GM12878 (cell line): Measurements from ENCODE around the gene IFNLR1. TPM values are rescaled to one million over a fixed set of nuclear protein-coding genes. Genes with fewer than 3 reads are reported as not detected.

Experiments used
- ATAC-seq: fragments of 200-7000 bp; cut with Tn5 transposase; 3 replicates; pipeline ENCODE4 v1.9.1; 2020; ENCODE audit warnings: mild to moderate bottlenecking, moderate library complexity
- BruUV-seq: library from RNA; stranded (reverse); fragments of 400-500 nt; replicated peaks from 2 replicates; lab custom pipeline; 2021; lab: Mats Ljungman, UMichigan
- CTCF ChIA-PET: fragments of 300-600 bp; sonication (Branson Sonifier 250); formaldehyde crosslinking; extraction: SDS; loops from one replicate; lab custom pipeline; 2021; ENCODE audit warnings: inconsistent platforms; lab: Yijun Ruan, JAX
- POLR2A ChIA-PET: fragments of 350-600 bp; formaldehyde crosslinking; extraction: SDS; loops from one replicate; lab custom pipeline; 2021; ENCODE audit warnings: inconsistent platforms; lab: Charles Lee
- RAD21 ChIA-PET: fragments of 300-600 bp; sonication (Branson Sonifier 250); formaldehyde crosslinking; loops from one replicate; lab custom pipeline; 2023; ENCODE audit warnings: antibody characterized with exemption; ENCODE audit not compliant: unreplicated experiment; lab: Charles Lee
- SMC1A ChIA-PET: fragments of 300-600 bp; sonication (Branson Sonifier 250); formaldehyde crosslinking; loops from one replicate; lab custom pipeline; 2023; ENCODE audit not compliant: unreplicated experiment, uncharacterized antibody; lab: Charles Lee
- DNase-seq: peaks from one replicate; pipeline ENCODE4 v3.0.0-alpha.2; 2011; ENCODE audit warnings: low read depth, low spot score
- FAIRE-seq: peaks from 3 replicates; lab custom pipeline; 2011; peaks lifted over from hg19 to GRCh38; lab: Jason Lieb, UNC
- H2AFZ ChIP-seq: 2 replicates; pipeline ENCODE4 v1.6.0; 2011; ENCODE audit warnings: low read depth, low read length, control low read depth; ENCODE audit not compliant: control insufficient read depth
- H3K27ac ChIP-seq: 2 replicates; pipeline ENCODE4 v1.5.1; 2011; ENCODE audit warnings: control low read depth; ENCODE audit not compliant: control insufficient read depth, insufficient read depth
- H3K27me3 ChIP-seq, 2 experiments: replicated peaks in 1 of 2; 2 replicates each; pipeline versions ENCODE4 v1.6.0 to v1.6.1; 2011; ENCODE audit warnings: low read length in 1 of 2; ENCODE audit not compliant: control insufficient read depth in 2 of 2, insufficient read depth in 2 of 2
- H3K36me3 ChIP-seq, 2 experiments: 2 replicates each; pipeline ENCODE4 v1.5.1; 2011; ENCODE audit warnings: low read length in 1 of 2; ENCODE audit not compliant: control insufficient read depth in 2 of 2, insufficient read depth in 2 of 2
- H3K4me1 ChIP-seq: 2 replicates; pipeline ENCODE4 v1.6.1; 2011; ENCODE audit warnings: mild to moderate bottlenecking, low read length, moderate library complexity, mixed read lengths; ENCODE audit not compliant: control insufficient read depth, insufficient read depth
- H3K4me2 ChIP-seq: 2 replicates; pipeline ENCODE4 v1.6.0; 2011; ENCODE audit warnings: control low read depth; ENCODE audit not compliant: control insufficient read depth, insufficient read depth
- H3K4me3 ChIP-seq: fragments of 200-600 bp; sonication (generic); 2 replicates; pipeline ENCODE4 v1.5.1; 2016
- H3K79me2 ChIP-seq: 2 replicates; pipeline ENCODE4 v1.6.0; 2011; ENCODE audit warnings: low read length; ENCODE audit not compliant: control insufficient read depth, insufficient read depth
- H3K9ac ChIP-seq: 2 replicates; pipeline ENCODE4 v1.8.0; 2011; ENCODE audit warnings: low read length, control low read depth, mixed read lengths; ENCODE audit not compliant: control insufficient read depth, insufficient read depth
- H3K9me3 ChIP-seq: replicated peaks from 3 replicates; pipeline ENCODE4 v1.5.1; 2011; ENCODE audit warnings: mild to moderate bottlenecking, low read length; ENCODE audit not compliant: control insufficient read depth, insufficient read depth
- H4K20me1 ChIP-seq: 2 replicates; pipeline ENCODE4 v1.6.0; 2011; ENCODE audit not compliant: control insufficient read depth, insufficient read depth
- CHD4 ChIP-seq: fragments of 200-600 bp; sonication (generic); IDR thresholded peaks from 2 replicates; pipeline ENCODE4 v1.6.1; 2016; ENCODE audit warnings: mild to moderate bottlenecking
- E2F8 ChIP-seq: fragments of 450-650 bp; IDR thresholded peaks from 2 replicates; pipeline ENCODE4 v1.6.1; 2018; ENCODE audit warnings: mild to moderate bottlenecking, low read depth, moderate library complexity; ENCODE audit not compliant: partially characterized antibody
- EED ChIP-seq: sonication (generic); IDR thresholded peaks from 2 replicates; pipeline ENCODE4 v1.6.1; 2016; ENCODE audit warnings: antibody characterized with exemption, low read depth
- FOXM1 ChIP-seq: IDR thresholded peaks from 2 replicates; pipeline ENCODE4 v1.6.1; 2012; ENCODE audit warnings: low read depth, mild to moderate bottlenecking, inconsistent platforms, low read length, moderate library complexity
- HDAC6 ChIP-seq: fragments of 200-600 bp; sonication (generic); IDR thresholded peaks from one replicate; pipeline ENCODE4 v1.8.0; 2017; ENCODE audit warnings: antibody characterized with exemption; ENCODE audit not compliant: unreplicated experiment
- NFYA ChIP-seq: IDR thresholded peaks from 2 replicates; pipeline ENCODE4 v1.6.1; 2011; ENCODE audit warnings: low read depth, mild to moderate bottlenecking, low read length, improper control_type of control experiment, borderline replicate concordance
- NR2C2 ChIP-seq: IDR thresholded peaks from 2 replicates; pipeline ENCODE4 v1.6.1; 2011; ENCODE audit warnings: borderline replicate concordance, low read depth; ENCODE audit not compliant: control insufficient read depth, insufficient read length
- POLR2AphosphoS2 ChIP-seq: IDR thresholded peaks from 2 replicates; pipeline ENCODE4 v1.6.1; 2011; ENCODE audit warnings: low read depth, mild to moderate bottlenecking, low read length, improper control_type of control experiment, moderate library complexity
- SIX5 ChIP-seq: IDR thresholded peaks from 2 replicates; pipeline ENCODE4 v1.6.1; 2011; ENCODE audit warnings: mild to moderate bottlenecking, low read depth, low read length, moderate library complexity; ENCODE audit not compliant: severe bottlenecking
- ZBTB11 ChIP-seq: fragments of 450-650 bp; formaldehyde crosslinking; IDR thresholded peaks from 2 replicates; pipeline ENCODE4 v1.5.0; 2022; ENCODE audit warnings: mild to moderate bottlenecking, missing genetic modification characterization
- ZBTB40 ChIP-seq: fragments of 450-650 bp; IDR thresholded peaks from 2 replicates; pipeline ENCODE4 v1.6.1; 2016; ENCODE audit warnings: mild to moderate bottlenecking, moderate library complexity, borderline replicate concordance
- WGBS: methylation state at CpG from one replicate; pipeline ENCODE4 v1.1.6; 2016; ENCODE audit warnings: low lambda C conversion rate; ENCODE audit not compliant: insufficient replicate concordance, insufficient coverage; ENCODE audit errors: missing lambda C conversion rate; 5-methylcytosine and 5-hydroxymethylcytosine counted together
- in situ Hi-C: fragments of 300-500 bp; cut with MboI; formaldehyde crosslinking; loops from 9 replicates; pipeline ENCODE4 v1.14.3; 2018; ENCODE audit warnings: mixed read lengths
- intact Hi-C: fragments of 100-400 bp; cut with micrococcal nuclease; formaldehyde crosslinking; loops from one replicate; pipeline ENCODE4 v1.14.2; 2022; ENCODE audit not compliant: unreplicated experiment
- polyA plus RNA-seq, 11 experiments: library from polyadenylated mRNA; depleted of rRNA in 4 of 11; unstranded in 6 of 11; stranded (reverse) in 5 of 11; fragments of >200 nt; fragmentation: Nextera tagmentation in 4 of 11; fragmentation: Illumina TruSeq in 1 of 11; extraction: Ambion mirVana in 4 of 11; extraction: Trizol in 1 of 11; gene quantifications; 1 replicate in 1 of 11; 2 replicates in 10 of 11; pipeline versions ENCODE4 v1.2.1 to v1.2.3, GENCODE V29; 2011 to 2016; ENCODE audit warnings: inconsistent platforms in 2 of 11, missing spikeins in 2 of 11, low read depth in 1 of 11
- total RNA-seq, 4 experiments: library from RNA; depleted of rRNA in 3 of 4; stranded (reverse); fragments of >200 nt in 3 of 4; fragmentation: Illumina TruSeq in 1 of 4; extraction: Trizol in 1 of 4; gene quantifications; 2 replicates each; pipeline versions ENCODE4 v1.2.1 to v1.2.3, GENCODE V29; 2013 to 2021

IFNLR1 gene
- total and polyA plus RNA-seq, 10 of the 15 experiments (the other 5 are each of a cell fraction or from before 2014, with no cell fraction given): 0.31 to 5.6 (median 3.9) TPM

- Histone ChIP-seq H3K9ac (no peak overlapping the region), H3K9me3 (no peaks in the 10 kb centered on the region), H4K20me1 (no peaks in the 10 kb centered on the region; the same call in 1 of the 2 replicates), H3K27ac (no peak overlapping the region), H3K4me3 (no peak overlapping the region), H3K4me1 (peaks cover 24% of the 10 kb centered on the region), H3K4me2 (no peak overlapping the region), H3K27me3 (no peaks in the 10 kb centered on the region; a peak in 2 of 4 replicates), H2AFZ (no peak overlapping the region), H3K36me3 (no peaks in the 10 kb centered on the region), H3K79me2 (no peaks in the 10 kb centered on the region)
- ChIA-PET CTCF (interaction anchor here (0.9 to 7.3 kb wide), 4 partner anchors 55 to 321 kb away, joined by 3 to 102 read pairs (median 4); no protein-coding TSS in a partner anchor), POLR2A (interaction anchor here (1.8 kb wide), 1 partner anchor 186 kb away, joined by 6 read pairs; no protein-coding TSS in a partner anchor), RAD21 (interaction anchor here (1.3 kb wide), 2 partner anchors 186 to 187 kb away, joined by 4 to 7 read pairs; no protein-coding TSS in a partner anchor), SMC1A (interaction anchor here (3.0 kb wide), 1 partner anchor 187 kb away, joined by 49 read pairs; no protein-coding TSS in a partner anchor)
- FAIRE-seq: no peak
- no peak for ATAC-seq
- in situ Hi-C loops (no loop called here), intact Hi-C loops (no loop called here)
- no peak for DNase-seq
- WGBS: 73% methylated on average over 8 of the region's 8 CpGs
- BruUV-seq: no TSS peak
- TF ChIP-seq EED (no peak), NFYA (no peak), FOXM1 (no peak), POLR2AphosphoS2 (no peak), NR2C2 (no peak), ZBTB11 (CRISPR knock-in tag) (no peak), CHD4 (no peak), SIX5 (no peak), E2F8 (no peak), ZBTB40 (no peak), HDAC6 (no peak)
Observed at GRCh38 chr1:24205345-24206082, 18.4 kb upstream of the IFNLR1 start.
